Stimulated activated CD8-positive, alpha-beta memory T cell treated with anti-CD3 and anti-CD28 coated beads, Interleukin-4, amount 100 ng/mL, for 24 hours (primary cell): ENCODE measurements around the gene PDGFD.

Experiments
- DNase-seq: peaks from one replicate; pipeline ENCODE4 v3.0.0-alpha.2; 2020; ENCODE audit warnings: low read depth

The PDGFD gene

GRCh38 chr11:103883856-103884255 lies 280.1 kb downstream of the PDGFD start:
- DNase-seq = no peak

- DNase-seq = no peak
Measured at GRCh38 chr11:103883291-103883690, 280.7 kb downstream of the PDGFD start.

GRCh38 chr11:103881584-103881983 lies 282.4 kb downstream of the PDGFD start:
- DNase-seq = no peak

- DNase-seq = no peak
Measured at GRCh38 chr11:103880968-103881367, 283.0 kb downstream of the PDGFD start.

GRCh38 chr11:103878646-103879045 lies 285.3 kb downstream of the PDGFD start:
- no peak for DNase-seq

- no peak for DNase-seq
Measured at GRCh38 chr11:103877221-103877620, 286.7 kb downstream of the PDGFD start.

- DNase-seq = no peak
Measured at GRCh38 chr11:103875855-103876510, 288.0 kb downstream of the PDGFD start.

GRCh38 chr11:103872748-103873147 lies 291.2 kb downstream of the PDGFD start:
- DNase-seq = no peak

GRCh38 chr11:103871923-103872551 lies 291.9 kb downstream of the PDGFD start:
- DNase-seq = no peak

- DNase-seq = no peak
Measured at GRCh38 chr11:103870821-103871309, 293.1 kb downstream of the PDGFD start.

GRCh38 chr11:103867481-103867880 lies 296.5 kb downstream of the PDGFD start:
- DNase-seq = no peak

- no peak for DNase-seq
Measured at GRCh38 chr11:103863497-103863896, 300.4 kb downstream of the PDGFD start.

- no peak for DNase-seq
Measured at GRCh38 chr11:103862802-103863174, 301.2 kb downstream of the PDGFD start.

GRCh38 chr11:103862094-103862801 lies 301.7 kb downstream of the PDGFD start:
- DNase-seq = no peak
